Neural progenitor cell (in vitro differentiated cells): Measurements from ENCODE around the gene EXOG. TPM values are rescaled to one million over a fixed set of nuclear protein-coding genes. Genes with fewer than 3 reads are reported as not detected.

Source experiments
- DNase-seq: peaks from one replicate; pipeline ENCODE4 v3.0.0-alpha.2; 2016; ENCODE audit warnings: low spot score
- H2AFZ ChIP-seq: fragments of 200-600 bp; sonication (generic); replicated peaks from 2 replicates; pipeline ENCODE4 v1.6.1; 2016; ENCODE audit warnings: antibody characterized with exemption
- H3F3A ChIP-seq: fragments of 200-600 bp; sonication (generic); 2 replicates; pipeline ENCODE4 v1.6.1; 2016; ENCODE audit warnings: antibody characterized with exemption, low read depth
- H3K27ac ChIP-seq: fragments of 200-600 bp; sonication (generic); 2 replicates; pipeline ENCODE4 v1.5.1; 2016; ENCODE audit warnings: mild to moderate bottlenecking
- H3K27me3 ChIP-seq: fragments of 200-600 bp; sonication (generic); 2 replicates; pipeline ENCODE4 v1.6.1; 2016; ENCODE audit warnings: mild to moderate bottlenecking, moderate library complexity
- H3K36me3 ChIP-seq: fragments of 200-600 bp; sonication (generic); 2 replicates; pipeline ENCODE4 v1.5.1; 2016
- H3K4me1 ChIP-seq: fragments of 200-600 bp; sonication (generic); 2 replicates; pipeline ENCODE4 v1.6.1; 2016; ENCODE audit warnings: mixed run types
- H3K4me2 ChIP-seq: fragments of 200-600 bp; sonication (generic); 2 replicates; pipeline ENCODE4 v1.6.1; 2016
- H3K4me3 ChIP-seq: fragments of 200-600 bp; sonication (generic); 2 replicates; pipeline ENCODE4 v1.5.1; 2016
- H3K79me2 ChIP-seq: fragments of 200-600 bp; sonication (generic); 2 replicates; pipeline ENCODE4 v1.6.1; 2016; ENCODE audit warnings: low read depth
- H3K9ac ChIP-seq: fragments of 200-600 bp; sonication (generic); 2 replicates; pipeline ENCODE4 v1.6.1; 2016
- H3K9me3 ChIP-seq: fragments of 200-600 bp; sonication (generic); 2 replicates; pipeline ENCODE4 v1.5.1; 2016; ENCODE audit warnings: low read depth
- H4K20me1 ChIP-seq: fragments of 200-600 bp; sonication (generic); 2 replicates; pipeline ENCODE4 v1.6.1; 2016; ENCODE audit warnings: low read depth
- H3K27ac Mint-ChIP-seq: 3 replicates; pipeline ENCODE4 v1.8.0; 2021; ENCODE audit warnings: mixed read lengths
- H3K27me3 Mint-ChIP-seq: 2 replicates; pipeline ENCODE4 v1.8.0; 2022; ENCODE audit warnings: low read depth, mild to moderate bottlenecking, inconsistent platforms, moderate library complexity, mixed read lengths; ENCODE audit not compliant: insufficient read depth
- H3K36me3 Mint-ChIP-seq: 3 replicates; pipeline ENCODE4 v1.8.0; 2021; ENCODE audit warnings: mixed read lengths
- H3K4me1 Mint-ChIP-seq: 3 replicates; pipeline ENCODE4 v1.8.0; 2021; ENCODE audit warnings: mixed read lengths
- H3K4me3 Mint-ChIP-seq: 3 replicates; pipeline ENCODE4 v1.8.0; 2021; ENCODE audit warnings: mild to moderate bottlenecking, moderate library complexity, mixed read lengths
- H3K9me3 Mint-ChIP-seq: 3 replicates; pipeline ENCODE4 v1.8.0; 2020; ENCODE audit warnings: mixed read lengths
- CTCF ChIP-seq: fragments of 200-600 bp; sonication (generic); IDR thresholded peaks from 2 replicates; pipeline ENCODE4 v1.5.1; 2017; ENCODE audit warnings: antibody characterized with exemption, mild to moderate bottlenecking
- EZH2 ChIP-seq: fragments of 200-600 bp; sonication (generic); IDR thresholded peaks from 2 replicates; pipeline ENCODE4 v1.6.1; 2017; ENCODE audit warnings: antibody characterized with exemption, mild to moderate bottlenecking, moderate library complexity
- EZH2phosphoT487 ChIP-seq: fragments of 200-600 bp; sonication (generic); IDR thresholded peaks from 2 replicates; pipeline ENCODE4 v1.6.1; 2017; ENCODE audit warnings: antibody characterized with exemption
- total RNA-seq: library from RNA; depleted of rRNA; stranded (reverse); fragments of >200 nt; gene quantifications from 2 replicates; pipeline ENCODE4 v1.2.3, GENCODE V29; 2015; ENCODE audit warnings: low replicate concordance

EXOG gene
- total RNA-seq, 1 donor from 2014 or later, result 11.6 TPM

- H3F3A ChIP-seq, result peaks cover 5% of the 10 kb centered on the region
- H4K20me1 ChIP-seq, result peaks cover 6% of the 10 kb centered on the region
- TF ChIP-seq EZH2phosphoT487, result no peak
- TF ChIP-seq EZH2, result no peak
- no peak for TF ChIP-seq CTCF
- no peaks in the 10 kb centered on the region for H3K79me2 ChIP-seq
- no peak overlapping the region for H3K27ac ChIP-seq
- H2AFZ ChIP-seq, result no peak overlapping the region
- H3K4me3 Mint-ChIP-seq, result no peak overlapping the region
- no peaks in the 10 kb centered on the region for H3K9me3 Mint-ChIP-seq
- H3K27me3 ChIP-seq, result no peaks in the 10 kb centered on the region
- H3K9me3 ChIP-seq, result no peaks in the 10 kb centered on the region
- peaks cover 4% of the 10 kb centered on the region for H3K4me1 Mint-ChIP-seq
- H3K4me3 ChIP-seq, result no peak overlapping the region
- no peaks in the 10 kb centered on the region for H3K36me3 ChIP-seq
- peaks cover 21% of the 10 kb centered on the region for H3K4me1 ChIP-seq
- no peak overlapping the region for H3K9ac ChIP-seq
- peaks cover 17% of the 10 kb centered on the region for H3K36me3 Mint-ChIP-seq
- no peak overlapping the region for H3K27ac Mint-ChIP-seq
- H3K27me3 Mint-ChIP-seq, result no peaks in the 10 kb centered on the region
- no peak for DNase-seq
- no peak overlapping the region for H3K4me2 ChIP-seq
These were observed 22.9 kb downstream of the EXOG start for GRCh38 chr3:38519000-38519399.

- no peak overlapping the region for H3K27ac Mint-ChIP-seq
- DNase-seq, result no peak
- Histone ChIP-seq H3F3A (peaks cover 5% of the 10 kb centered on the region), H3K4me1 (peaks cover 21% of the 10 kb centered on the region), H3K4me3 (no peak overlapping the region), H4K20me1 (peaks cover 6% of the 10 kb centered on the region), H3K9ac (no peak overlapping the region), H3K36me3 (no peaks in the 10 kb centered on the region), H3K27me3 (no peaks in the 10 kb centered on the region), H3K27ac (no peak overlapping the region), H3K9me3 (no peaks in the 10 kb centered on the region), H3K4me2 (no peak overlapping the region), H2AFZ (no peak overlapping the region), H3K79me2 (no peaks in the 10 kb centered on the region)
- H3K36me3 Mint-ChIP-seq, result peaks cover 15% of the 10 kb centered on the region
- H3K27me3 Mint-ChIP-seq, result no peaks in the 10 kb centered on the region
- H3K9me3 Mint-ChIP-seq, result no peaks in the 10 kb centered on the region
- no peak overlapping the region for H3K4me3 Mint-ChIP-seq
- TF ChIP-seq EZH2 (no peak), CTCF (no peak), EZH2phosphoT487 (no peak)
- peaks cover 4% of the 10 kb centered on the region for H3K4me1 Mint-ChIP-seq
These were observed 23.5 kb downstream of the EXOG start for GRCh38 chr3:38519651-38520050.

GRCh38 chr3:38521391-38521987 is 25.3 kb downstream of the EXOG start:
- Mint-ChIP-seq H3K9me3 (no peaks in the 10 kb centered on the region), H3K36me3 (peaks cover 19% of the 10 kb centered on the region), H3K4me3 (no peak overlapping the region), H3K27ac (no peak overlapping the region), H3K4me1 (peaks cover 4% of the 10 kb centered on the region), H3K27me3 (no peaks in the 10 kb centered on the region)
- Histone ChIP-seq H2AFZ (no peak overlapping the region), H4K20me1 (peaks cover 6% of the 10 kb centered on the region), H3F3A (peaks cover 5% of the 10 kb centered on the region), H3K27ac (no peak overlapping the region), H3K4me3 (no peak overlapping the region), H3K9ac (no peak overlapping the region), H3K4me1 (peaks cover 21% of the 10 kb centered on the region), H3K4me2 (no peak overlapping the region), H3K36me3 (no peaks in the 10 kb centered on the region), H3K79me2 (no peaks in the 10 kb centered on the region), H3K27me3 (no peaks in the 10 kb centered on the region), H3K9me3 (no peaks in the 10 kb centered on the region)
- peak; percentile 78 for DNase-seq
- no peak for TF ChIP-seq EZH2
- TF ChIP-seq EZH2phosphoT487, result no peak
- TF ChIP-seq CTCF, result peak; percentile 90
